Measurements from ENCODE around the gene KLK13.

Gene KLK13

DNA sequence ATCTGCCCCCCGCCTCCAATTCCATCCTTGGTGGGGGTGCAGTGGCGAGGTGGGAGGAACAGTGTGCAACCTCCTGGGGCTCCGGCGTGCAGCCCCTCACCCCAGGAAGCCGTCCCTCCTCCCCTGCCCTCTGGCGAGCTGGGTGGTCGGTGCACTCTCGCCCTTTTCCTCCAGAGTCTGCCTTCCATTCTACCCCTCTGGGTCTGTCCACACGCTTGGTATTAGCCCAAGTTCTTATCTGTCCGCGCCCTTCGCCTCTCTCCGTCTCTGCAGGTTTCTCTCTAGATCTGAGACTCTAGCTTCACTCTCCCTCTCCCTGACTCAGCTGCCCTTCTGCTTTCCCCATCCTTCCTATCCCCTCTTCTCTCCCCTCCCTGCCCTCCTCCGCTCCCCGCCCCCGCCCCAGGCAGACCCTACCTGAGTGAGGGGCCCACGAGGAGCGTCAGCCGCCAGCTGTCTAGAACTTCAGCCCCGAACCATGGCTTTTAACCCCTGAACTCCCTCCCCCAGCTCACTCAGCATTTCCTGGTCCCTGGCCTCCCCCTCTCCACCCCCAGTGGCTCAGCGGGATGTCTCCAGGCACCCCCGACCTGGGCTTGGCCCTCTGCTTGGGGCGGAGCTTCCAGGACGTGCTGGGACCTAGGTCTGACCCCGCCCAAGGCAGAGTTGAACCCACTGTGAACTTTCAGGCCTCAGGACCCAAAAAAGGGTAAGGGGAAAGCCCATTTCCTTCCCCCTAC lies 499 bp upstream of the KLK13 start:
- DNase-seq (ENCODE audit: low read depth in 2 of 2): no peak
- peak overlapping the region in 1 of 2 donors; percentile 22 for H3K4me3 ChIP-seq (replicated peaks in 1 of 2; ENCODE audit: low read depth in 2 of 2, low read length in 2 of 2)
- TF ChIP-seq, protein P1, sequence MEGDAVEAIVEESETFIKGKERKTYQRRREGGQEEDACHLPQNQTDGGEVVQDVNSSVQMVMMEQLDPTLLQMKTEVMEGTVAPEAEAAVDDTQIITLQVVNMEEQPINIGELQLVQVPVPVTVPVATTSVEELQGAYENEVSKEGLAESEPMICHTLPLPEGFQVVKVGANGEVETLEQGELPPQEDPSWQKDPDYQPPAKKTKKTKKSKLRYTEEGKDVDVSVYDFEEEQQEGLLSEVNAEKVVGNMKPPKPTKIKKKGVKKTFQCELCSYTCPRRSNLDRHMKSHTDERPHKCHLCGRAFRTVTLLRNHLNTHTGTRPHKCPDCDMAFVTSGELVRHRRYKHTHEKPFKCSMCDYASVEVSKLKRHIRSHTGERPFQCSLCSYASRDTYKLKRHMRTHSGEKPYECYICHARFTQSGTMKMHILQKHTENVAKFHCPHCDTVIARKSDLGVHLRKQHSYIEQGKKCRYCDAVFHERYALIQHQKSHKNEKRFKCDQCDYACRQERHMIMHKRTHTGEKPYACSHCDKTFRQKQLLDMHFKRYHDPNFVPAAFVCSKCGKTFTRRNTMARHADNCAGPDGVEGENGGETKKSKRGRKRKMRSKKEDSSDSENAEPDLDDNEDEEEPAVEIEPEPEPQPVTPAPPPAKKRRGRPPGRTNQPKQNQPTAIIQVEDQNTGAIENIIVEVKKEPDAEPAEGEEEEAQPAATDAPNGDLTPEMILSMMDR (IDR thresholded peaks at IDR 0.05; ENCODE audit: low read depth, low read length): no peak

DNA sequence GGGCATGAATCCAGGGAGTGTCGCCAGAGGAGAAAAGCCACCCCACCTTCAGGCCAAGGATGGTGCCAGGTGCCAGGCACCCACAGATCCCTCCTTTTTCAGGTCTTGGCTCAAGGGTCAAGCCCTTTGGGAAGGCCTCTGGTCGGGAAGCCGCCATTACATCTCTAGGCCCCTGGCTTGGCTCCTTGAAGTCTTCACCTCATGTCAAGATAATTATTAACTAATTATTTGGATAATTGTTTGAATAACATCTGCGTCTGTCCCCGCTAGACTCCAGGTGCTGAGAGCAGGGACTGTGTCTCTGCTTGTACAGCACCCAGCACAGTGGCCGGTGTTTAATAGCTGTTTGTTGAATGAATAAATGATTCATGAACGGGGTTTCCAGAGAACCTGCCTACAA lies 1.2 kb downstream of the KLK13 start:
- H3K4me3 ChIP-seq (replicated peaks in 1 of 2; ENCODE audit: low read depth in 2 of 2, low read length in 2 of 2): no peak overlapping the region
- DNase-seq (ENCODE audit: low read depth in 2 of 2): no peak
- TF ChIP-seq, protein P1 (IDR thresholded peaks at IDR 0.05; ENCODE audit: low read depth, low read length): no peak

DNA sequence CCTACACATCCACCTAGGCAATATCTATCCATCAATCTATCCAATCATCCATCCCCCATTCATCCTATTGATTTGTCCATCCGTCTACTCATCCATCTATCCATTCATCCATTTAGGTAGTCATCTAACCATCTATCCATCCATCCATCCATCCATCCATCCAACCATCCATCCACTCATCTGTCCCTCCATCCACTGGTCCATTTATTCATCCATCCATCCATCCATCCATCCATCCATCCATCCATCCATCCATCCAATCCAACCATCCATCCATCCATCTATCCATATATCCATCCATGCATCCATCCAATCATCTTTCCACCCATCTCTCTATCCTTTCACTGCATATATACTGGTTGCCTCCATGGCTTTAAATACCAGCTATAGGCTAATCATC lies 3.9 kb downstream of the KLK13 start:
- DNase-seq (ENCODE audit: low read depth in 2 of 2): no peak
- TF ChIP-seq, protein P1 (IDR thresholded peaks at IDR 0.05; ENCODE audit: low read depth, low read length): no peak
- no peak overlapping the region for H3K4me3 ChIP-seq (replicated peaks in 1 of 2; ENCODE audit: low read depth in 2 of 2, low read length in 2 of 2)

DNA sequence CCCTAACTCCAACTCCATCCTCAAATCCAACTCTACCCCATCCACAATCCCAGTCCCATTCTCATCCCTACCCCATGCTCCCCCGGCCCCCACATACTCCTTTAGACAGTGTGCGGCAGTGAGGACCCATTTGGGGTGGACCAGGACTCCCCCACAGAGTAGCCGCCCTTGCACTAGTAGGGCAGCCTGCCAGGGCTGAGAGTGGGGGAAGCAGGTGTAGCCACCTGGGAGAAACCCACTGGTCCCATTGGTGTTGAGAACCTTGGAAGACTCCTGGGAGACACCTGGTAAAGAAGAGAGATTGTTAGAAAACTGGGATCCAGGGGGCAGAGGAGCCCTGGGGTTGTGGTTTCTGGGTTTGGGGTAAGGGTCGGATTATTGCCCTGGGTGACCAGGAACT lies 4.6 kb downstream of the KLK13 start:
- no peak for DNase-seq (ENCODE audit: low read depth in 2 of 2)
- H3K4me3 ChIP-seq (replicated peaks in 1 of 2; ENCODE audit: low read depth in 2 of 2, low read length in 2 of 2): no peak overlapping the region
- TF ChIP-seq, protein P1 (IDR thresholded peaks at IDR 0.05; ENCODE audit: low read depth, low read length): no peak

DNA sequence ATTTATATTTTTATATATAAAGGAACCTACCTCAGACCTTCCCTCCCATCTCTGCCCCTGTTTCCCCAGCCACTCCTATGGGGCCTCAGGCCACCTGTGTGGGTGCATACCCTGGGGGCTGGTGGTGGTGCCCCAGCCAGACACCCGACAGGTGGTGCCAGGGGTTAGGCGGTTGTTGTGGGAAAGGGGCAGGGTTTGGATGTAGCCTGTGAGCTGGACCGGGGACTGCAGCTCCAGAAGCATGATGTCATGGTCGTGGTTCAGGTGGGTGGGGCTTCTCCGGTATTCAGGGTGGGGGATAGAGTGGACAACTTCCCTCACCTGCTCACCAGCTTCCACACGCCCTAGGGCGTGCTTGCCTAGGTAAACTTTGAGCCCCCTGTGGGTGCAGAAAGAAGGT lies 5.2 kb downstream of the KLK13 start:
- TF ChIP-seq, protein P1 (IDR thresholded peaks at IDR 0.05; ENCODE audit: low read depth, low read length): no peak
- DNase-seq (ENCODE audit: low read depth in 2 of 2): no peak
- H3K4me3 ChIP-seq (replicated peaks in 1 of 2; ENCODE audit: low read depth in 2 of 2, low read length in 2 of 2): no peak overlapping the region

DNA sequence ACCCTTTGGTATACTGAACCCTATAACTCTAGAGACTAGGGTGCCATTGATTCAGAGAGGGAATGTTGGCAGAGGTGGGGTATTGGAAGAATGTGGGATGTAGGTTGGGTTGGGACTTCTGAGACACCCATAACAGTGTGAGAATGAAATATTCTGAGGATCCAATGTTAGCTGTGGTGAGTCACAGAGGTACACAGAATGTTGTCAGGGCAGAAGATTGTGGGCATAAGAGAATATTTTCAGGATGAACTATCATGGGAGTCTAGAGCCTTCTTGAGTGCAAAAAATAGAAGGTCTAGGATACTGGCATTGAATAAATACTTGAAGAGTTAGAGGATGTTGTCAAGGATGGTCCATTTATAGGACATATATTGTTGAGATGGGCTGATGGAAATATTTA lies 9.0 kb downstream of the KLK13 start:
- no peak for DNase-seq (ENCODE audit: low read depth in 2 of 2)
- TF ChIP-seq, protein P1 (IDR thresholded peaks at IDR 0.05; ENCODE audit: low read depth, low read length): no peak
- H3K4me3 ChIP-seq (replicated peaks in 1 of 2; ENCODE audit: low read depth in 2 of 2, low read length in 2 of 2): no peak overlapping the region

DNA sequence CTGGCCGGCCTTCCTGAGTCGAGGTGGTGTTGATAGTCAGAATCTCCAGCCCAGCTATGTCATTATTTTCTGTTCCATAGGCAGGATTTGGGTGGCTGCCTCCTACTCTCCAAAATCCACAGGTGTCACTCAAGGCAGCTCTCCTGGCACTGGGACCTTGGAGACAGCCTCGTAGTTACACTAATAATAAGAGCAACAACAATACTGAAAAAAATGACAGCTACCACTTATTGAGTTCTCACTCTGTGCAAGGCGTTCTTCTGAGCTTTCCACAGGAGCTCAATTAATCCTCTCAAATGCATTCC lies 17.9 kb downstream of the KLK13 start:
- TF ChIP-seq, protein P1 (IDR thresholded peaks at IDR 0.05; ENCODE audit: low read depth, low read length): no peak
- DNase-seq (ENCODE audit: low read depth in 2 of 2): no peak
- H3K4me3 ChIP-seq (replicated peaks in 1 of 2; ENCODE audit: low read depth in 2 of 2, low read length in 2 of 2): no peak overlapping the region

Data from cardiac fibroblast (primary cell).